HG02759 (cell line): Measurements from ENCODE around the gene MYL6B.
"Not testable (repeated sequence)": the region's sequence is repeated elsewhere in the genome, so short reads cannot be mapped to it uniquely, and the experiment has no call there.

Experiments
- ATAC-seq: cut with Tn5 transposase; IDR thresholded peaks from one replicate; pipeline ENCODE4 v1.9.1; 2021; ENCODE audit warnings: mild to moderate bottlenecking, moderate library complexity; ENCODE audit not compliant: unreplicated experiment

Gene MYL6B

GRCh38 chr12:56163533-56164344, 11.4 kb downstream of the MYL6B start:
- ATAC-seq, result no peak

DNA sequence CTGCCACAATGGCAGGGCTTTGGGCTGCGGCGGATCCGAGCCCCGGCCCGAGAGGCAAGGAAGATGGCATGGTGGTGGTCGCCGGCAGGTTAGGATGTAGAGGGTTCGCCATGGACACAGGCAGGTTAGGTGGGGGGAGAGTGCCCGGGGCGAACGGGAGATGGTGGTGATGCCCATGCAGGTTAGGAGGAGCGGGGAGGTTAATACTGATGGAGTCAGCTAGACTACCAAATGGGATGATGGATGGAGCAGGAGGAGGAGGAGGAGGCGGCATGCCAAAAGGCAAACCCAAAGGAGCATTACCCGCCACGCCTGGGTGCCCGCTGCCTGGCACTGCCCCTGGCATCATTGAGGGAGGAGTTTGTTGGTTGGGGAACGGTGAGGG, 11.9 kb downstream of the MYL6B start:
- ATAC-seq, result no peak

GRCh38 chr12:56165369-56165768, 13.0 kb downstream of the MYL6B start:
- no peak for ATAC-seq

DNA sequence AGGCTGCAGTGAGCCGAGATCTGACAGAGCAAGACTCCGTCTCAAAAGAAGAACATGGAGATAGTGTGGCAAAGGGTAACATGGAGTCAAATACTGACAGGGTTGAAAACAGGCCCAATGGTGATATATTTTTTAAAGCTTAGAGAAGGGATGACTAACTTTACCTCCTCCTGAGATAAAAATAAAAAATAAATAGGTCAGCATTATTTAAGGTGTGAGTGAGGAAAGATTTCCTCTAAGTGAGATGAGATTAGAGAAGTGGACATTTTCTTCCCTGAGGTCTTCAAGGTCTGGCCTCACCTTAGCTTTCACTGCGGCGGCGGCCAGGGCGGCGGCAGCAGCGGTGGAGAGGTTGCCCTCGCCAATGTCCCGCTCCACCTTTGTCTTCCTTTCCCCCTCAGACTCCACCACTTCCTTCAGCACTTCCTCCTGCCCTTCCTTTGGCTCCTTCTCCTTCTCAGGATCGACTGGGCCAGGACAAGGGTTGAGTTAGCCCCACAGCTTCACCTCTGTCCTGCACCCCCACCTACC, 16.9 kb downstream of the MYL6B start:
- ATAC-seq, result no peak

GRCh38 chr12:56172839-56173238, 20.5 kb downstream of the MYL6B start:
- no peak for ATAC-seq

- ATAC-seq, result no peak
Observed at GRCh38 chr12:56178347-56178746, 26.0 kb downstream of the MYL6B start.

GRCh38 chr12:56186957-56187356, 34.6 kb downstream of the MYL6B start:
- ATAC-seq, result no peak

DNA sequence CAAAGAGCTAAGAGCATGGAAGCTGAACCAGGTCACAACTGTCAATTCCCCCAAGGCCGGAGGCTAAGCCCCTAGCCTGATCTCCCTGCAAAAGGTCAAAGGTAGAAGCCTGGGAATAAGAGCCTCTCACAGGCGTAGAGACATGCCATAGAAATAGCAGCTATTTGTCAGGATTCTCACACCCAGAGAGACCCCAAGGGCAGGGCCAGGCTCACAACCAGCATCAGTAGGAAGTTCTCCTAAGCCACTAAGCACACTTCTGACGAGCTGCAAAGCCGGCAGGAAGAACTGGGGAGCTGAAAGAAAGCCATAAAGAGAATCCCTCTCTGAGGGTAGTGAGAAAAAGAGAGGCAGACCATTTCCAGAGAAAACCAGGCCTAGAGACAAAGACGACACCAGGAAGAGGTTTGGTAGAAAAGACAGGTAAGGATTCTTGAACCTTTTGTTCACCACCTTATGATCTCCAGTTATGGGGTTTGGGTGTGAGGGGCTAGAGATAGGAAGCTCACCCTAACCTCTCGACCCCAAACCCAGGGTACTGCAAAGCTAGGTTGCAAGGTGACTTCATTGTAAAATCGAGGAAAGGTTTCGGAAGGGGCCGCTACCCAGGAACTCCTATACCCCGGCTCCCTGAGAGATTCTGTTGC, 35.9 kb downstream of the MYL6B start:
- ATAC-seq, result no peak

- ATAC-seq, result no peak
Observed at GRCh38 chr12:56188778-56189098, 36.4 kb downstream of the MYL6B start.

GRCh38 chr12:56189099-56189917, 36.9 kb downstream of the MYL6B start, which contains the start of gene SMARCC2:
Gene SMARCC2 (minus strand): TSS chr12:56189483. CDS start chr12:56189461, 22 bp downstream.
- peak; percentile 83 for ATAC-seq

DNA sequence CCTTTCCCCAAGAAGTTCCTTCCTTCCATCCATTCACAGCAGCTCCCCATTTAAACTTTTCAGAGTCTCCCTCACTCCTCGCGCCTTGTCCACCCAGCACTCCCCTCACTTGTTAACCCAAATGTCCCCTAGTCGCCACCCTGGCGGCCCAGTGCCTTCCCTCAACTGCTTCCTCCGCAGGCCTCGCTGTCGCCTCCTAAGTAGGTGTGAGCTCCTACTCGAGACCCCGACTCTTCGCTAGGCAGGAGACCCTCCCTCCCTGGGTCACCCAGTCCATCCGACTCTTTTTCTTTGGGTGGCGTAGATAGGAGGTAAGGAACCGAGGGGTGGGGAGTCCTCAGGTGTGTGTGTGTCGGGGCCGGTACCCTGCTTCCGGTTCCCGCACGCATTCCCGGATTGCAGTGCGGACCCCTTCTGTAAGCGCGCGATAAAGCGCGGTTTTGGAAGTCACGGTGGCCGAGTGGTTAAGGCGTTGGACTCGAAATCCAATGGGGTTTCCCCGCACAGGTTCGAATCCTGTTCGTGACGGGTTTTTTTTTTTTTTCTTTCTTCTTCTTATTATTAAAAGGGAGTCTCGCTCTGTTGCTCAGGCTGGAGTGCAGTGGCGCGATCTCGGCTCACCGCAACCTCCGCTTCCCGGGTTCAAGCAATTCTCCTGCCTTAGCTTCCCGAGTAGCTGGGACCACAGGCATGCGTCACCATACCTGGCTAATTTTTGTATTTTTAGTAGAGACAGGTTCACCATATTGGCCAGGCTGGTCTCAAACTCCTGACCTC, 37.7 kb downstream of the MYL6B start:
- peak; percentile 46 for ATAC-seq

GRCh38 chr12:56190695-56191155, 38.3 kb downstream of the MYL6B start:
- ATAC-seq, result no peak

GRCh38 chr12:56192582-56192981, 40.2 kb downstream of the MYL6B start:
- no peak for ATAC-seq

DNA sequence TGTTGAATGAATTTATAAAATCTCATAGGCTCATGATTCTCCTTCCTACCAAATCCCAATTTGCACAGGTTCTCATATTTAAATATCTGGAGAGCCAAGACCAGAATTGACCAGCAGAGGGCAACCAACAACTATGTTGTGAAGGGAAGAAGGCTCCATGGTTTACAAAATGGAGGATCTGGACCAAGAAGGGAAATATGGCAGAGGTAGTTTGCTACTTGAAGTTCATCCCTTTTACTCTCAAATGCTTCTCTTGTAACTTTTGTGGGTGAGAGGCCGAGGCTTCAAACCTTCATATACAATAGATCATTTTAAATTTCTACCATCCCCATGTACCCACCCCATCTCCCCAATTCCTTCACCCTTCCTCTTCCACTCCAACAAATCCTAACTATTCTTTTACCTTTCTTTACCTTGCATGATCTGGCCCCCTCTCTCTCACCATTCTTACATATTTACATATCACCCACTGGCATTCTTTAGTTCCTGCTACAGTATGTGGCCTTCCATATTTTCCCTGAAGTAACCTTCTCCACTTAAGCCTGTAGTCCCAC, 40.7 kb downstream of the MYL6B start:
- no peak for ATAC-seq

- not testable (repeated sequence) for ATAC-seq
Observed at GRCh38 chr12:56196818-56197550, 44.6 kb downstream of the MYL6B start.

GRCh38 chr12:56197921-56198635, 45.7 kb downstream of the MYL6B start:
- ATAC-seq, result no peak

DNA sequence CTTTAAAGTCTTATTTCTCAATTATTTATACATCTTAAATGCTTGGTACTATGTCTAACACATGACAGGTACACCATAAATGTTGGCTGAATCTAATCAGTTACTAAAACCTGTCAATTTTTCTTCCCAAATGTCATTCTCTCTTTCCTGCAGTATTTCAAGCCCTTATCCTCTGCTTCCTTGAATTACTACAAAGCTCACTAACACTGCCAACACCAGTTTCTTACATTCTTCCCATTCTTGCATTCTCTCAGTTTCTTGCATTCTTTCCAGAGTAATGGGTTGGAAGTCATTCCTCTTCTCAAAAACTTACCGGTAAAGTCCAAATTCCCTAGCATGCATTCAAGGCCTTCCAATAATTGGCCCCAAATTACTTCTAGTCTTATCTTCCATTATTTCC, 46.4 kb downstream of the MYL6B start:
- ATAC-seq, result no peak

GRCh38 chr12:56202366-56202765, 50.0 kb downstream of the MYL6B start:
- no peak for ATAC-seq

DNA sequence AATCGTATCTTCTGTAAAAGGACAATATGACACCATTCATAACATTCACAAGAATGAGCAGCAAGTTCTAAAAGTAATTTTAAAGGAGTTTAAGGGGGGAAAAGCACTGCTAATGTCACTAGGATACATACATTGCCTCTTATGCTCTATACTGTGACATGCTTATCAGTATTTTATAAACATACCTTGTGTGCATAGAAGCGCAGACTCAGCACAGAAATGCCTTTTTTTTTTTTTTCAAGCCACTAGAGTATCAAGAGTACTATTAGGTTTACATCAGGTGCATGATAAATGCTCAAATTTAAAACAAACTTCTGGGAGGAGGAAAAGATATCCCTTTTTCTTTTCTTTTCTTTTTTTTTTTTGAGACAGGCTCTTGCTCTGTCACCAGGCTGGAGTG, 50.5 kb downstream of the MYL6B start:
- ATAC-seq, result no peak
